Astrocyte (in vitro differentiated cells and primary cell): Measurements from ENCODE around the gene FBXL19.

Experiments used
- CTCF ChIP-seq: IDR thresholded peaks from 2 replicates; pipeline ENCODE4 v1.5.1; 2011; ENCODE audit warnings: low read depth, mild to moderate bottlenecking, inconsistent platforms, low read length, moderate library complexity; ENCODE audit not compliant: insufficient read depth
- EZH2 ChIP-seq: IDR thresholded peaks from 2 replicates; pipeline ENCODE4 v1.6.1; 2012; ENCODE audit warnings: mild to moderate bottlenecking, low read length, inconsistent platforms; ENCODE audit not compliant: insufficient read depth

- TF ChIP-seq EZH2 (no peak), CTCF (no peak)
Measured at GRCh38 chr16:30989469-30990047, 66.2 kb downstream of the FBXL19 start.
